ENCODE measurements around the gene NFIL3. TPM values are rescaled to one million over a fixed set of nuclear protein-coding genes. Genes with fewer than 3 reads are reported as not detected.

NFIL3 gene
- total RNA-seq, 4 donors from 2014 or later: 16.6 to 116 (median 27.9) TPM

GRCh38 chr9:91422758-91423711 is 597 bp downstream of the NFIL3 start:
- Histone ChIP-seq H3K4me1 (peaks cover 15 to 59% (median 51%) of the 10 kb centered on the region in 4 donors), H3K27me3 (no peaks in the 10 kb centered on the region), H3K36me3 (no peaks in the 10 kb centered on the region), H3K9me3 (no peaks in the 10 kb centered on the region), H3K4me3 (peak overlapping the region; percentile 61 to 90 (median 82)), H3K27ac (replicated peaks in 1 of 4) (peak overlapping the region; percentile 91 to 99 (median 94))
- peak; percentile 95 for DNase-seq (ENCODE audit: extremely low spot score)
- under 1% methylated on average over 34 of the region's 76 CpGs for WGBS
- TF ChIP-seq EP300 (IDR thresholded peaks at IDR 0.05) (peak; percentile 88), POLR2AphosphoS5 (IDR thresholded peaks at IDR 0.05) (peak; percentile 72 to 86), POLR2A (IDR thresholded peaks at IDR 0.05; ENCODE audit: low read depth) (peak; percentile 42), CTCF (IDR thresholded peaks at IDR 0.05) (peak in 1 of 3 experiments; percentile 47)
- intact Hi-C loops (cut with DNase I): loop anchor here (2.0 to 5.0 kb wide), 2 partner anchors 61 to 230 kb away; partner anchors contain the start of gene AUH

- peak overlapping the region; percentile 61 to 90 (median 82) for H3K4me3 ChIP-seq
- no peaks in the 10 kb centered on the region for H3K27me3 ChIP-seq
- DNase-seq (ENCODE audit: extremely low spot score): no peak
- no peaks in the 10 kb centered on the region for H3K36me3 ChIP-seq
- TF ChIP-seq EP300 (IDR thresholded peaks at IDR 0.05) (no peak), POLR2AphosphoS5 (IDR thresholded peaks at IDR 0.05) (peak; percentile 17 to 40), CTCF (IDR thresholded peaks at IDR 0.05) (no peak)
- peaks cover 23 to 67% (median 59%) of the 10 kb centered on the region in 4 donors for H3K4me1 ChIP-seq
- no peaks in the 10 kb centered on the region for H3K9me3 ChIP-seq
- 2% methylated on average over 16 of the region's 16 CpGs for WGBS
- peak overlapping the region; percentile 91 to 99 (median 94) for H3K27ac ChIP-seq (replicated peaks in 1 of 4)
- intact Hi-C loops (cut with DNase I): loop anchor here (2.0 to 5.0 kb wide), 2 partner anchors 60 to 229 kb away; partner anchors contain the start of gene AUH
These were observed 1.5 kb downstream of the NFIL3 start for GRCh38 chr9:91421971-91422757.

DNA sequence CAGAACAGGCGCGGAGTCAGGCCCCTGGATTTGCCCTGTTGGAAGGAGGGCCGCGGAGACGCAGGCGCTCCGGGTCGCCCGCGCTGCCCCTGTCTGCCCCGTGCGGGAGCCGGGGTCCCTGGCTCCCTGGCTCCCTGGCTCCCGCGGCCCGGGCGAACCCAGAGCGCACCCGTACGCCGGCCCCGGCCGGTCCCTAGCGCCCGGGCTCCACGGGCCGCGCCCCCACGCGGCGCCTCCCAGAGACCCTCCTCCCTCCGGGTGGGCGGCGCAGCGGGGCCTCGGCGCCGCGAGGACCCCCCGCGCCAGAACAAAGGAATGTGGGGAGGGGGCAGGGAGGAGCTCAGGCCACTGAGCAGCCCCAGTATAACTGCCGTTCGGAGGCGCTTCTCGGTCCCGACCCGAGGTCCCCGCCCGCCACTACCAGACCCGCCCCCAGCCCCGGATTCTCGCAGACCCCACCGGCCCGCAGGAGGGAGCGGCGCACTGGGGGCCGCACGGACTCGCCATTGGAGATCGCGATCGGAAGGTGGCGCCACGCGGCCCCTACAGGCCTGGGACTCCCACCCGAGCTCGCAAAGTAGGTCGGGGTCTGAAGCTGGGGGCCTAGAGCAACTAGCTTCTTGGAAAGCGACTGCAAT is 2.4 kb downstream of the NFIL3 start:
- H3K9me3 ChIP-seq: no peaks in the 10 kb centered on the region
- H3K27me3 ChIP-seq: no peaks in the 10 kb centered on the region
- no peak for DNase-seq (ENCODE audit: extremely low spot score)
- TF ChIP-seq POLR2AphosphoS5 (IDR thresholded peaks at IDR 0.05) (peak in 1 of 2 donors; percentile 13), EP300 (IDR thresholded peaks at IDR 0.05) (no peak), CTCF (IDR thresholded peaks at IDR 0.05) (peak; percentile 32 to 47 (median 46)), POLR2A (IDR thresholded peaks at IDR 0.05; ENCODE audit: low read depth) (no peak)
- peaks cover 23 to 76% (median 65%) of the 10 kb centered on the region in 4 donors for H3K4me1 ChIP-seq
- H3K36me3 ChIP-seq: no peaks in the 10 kb centered on the region
- peak overlapping the region; percentile 91 to 99 (median 94) for H3K27ac ChIP-seq (replicated peaks in 1 of 4)
- WGBS: 2% methylated on average over 47 of the region's 69 CpGs
- intact Hi-C loops (cut with DNase I): loop anchor here (5.0 kb wide), 1 partner anchor 59 kb away; the partner anchor contains the start of gene AUH
- peak overlapping the region; percentile 61 to 90 (median 82) for H3K4me3 ChIP-seq

DNA sequence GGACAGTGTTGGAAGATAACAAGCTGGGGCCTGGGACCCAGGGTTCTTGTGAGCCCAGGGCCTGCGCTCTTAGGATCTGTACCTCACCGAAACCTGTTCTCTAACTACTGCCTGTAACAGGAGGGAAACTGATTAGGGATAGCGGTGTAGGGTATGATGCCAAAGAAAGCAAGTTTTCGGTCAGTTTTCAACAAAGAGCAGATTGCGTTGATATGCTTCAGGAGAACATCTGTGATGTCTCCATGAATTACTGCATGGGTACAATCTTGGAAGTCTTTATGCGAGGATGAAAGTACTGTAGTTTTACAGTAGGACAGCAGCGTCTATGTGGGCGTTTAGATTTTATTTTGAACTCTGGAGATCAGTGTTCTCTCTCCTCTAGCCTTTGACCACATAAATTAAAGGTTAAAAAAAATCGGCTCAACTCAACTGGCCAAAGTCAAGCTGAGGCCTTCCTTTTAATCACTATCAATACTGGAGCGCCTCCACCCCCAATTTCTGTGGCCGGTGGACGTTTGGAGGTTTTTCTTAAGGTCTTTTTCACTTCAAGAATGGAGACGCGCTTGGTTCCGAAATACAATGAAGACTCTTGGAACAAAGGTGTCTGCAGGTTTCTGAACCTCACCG is 3.0 kb downstream of the NFIL3 start:
- no peak for DNase-seq (ENCODE audit: extremely low spot score)
- peaks cover 27 to 78% (median 66%) of the 10 kb centered on the region in 4 donors for H3K4me1 ChIP-seq
- 55% methylated on average over 16 of the region's 16 CpGs for WGBS
- peak overlapping the region; percentile 91 to 99 (median 94) for H3K27ac ChIP-seq (replicated peaks in 1 of 4)
- no peaks in the 10 kb centered on the region for H3K36me3 ChIP-seq
- peak overlapping the region; percentile 61 to 90 (median 82) for H3K4me3 ChIP-seq
- intact Hi-C loops (cut with DNase I): loop anchor here (5.0 kb wide), 1 partner anchor 58 kb away; the partner anchor contains the start of gene AUH
- TF ChIP-seq CTCF (IDR thresholded peaks at IDR 0.05): no peak
- TF ChIP-seq POLR2A (IDR thresholded peaks at IDR 0.05; ENCODE audit: low read depth): no peak
- no peak for TF ChIP-seq EP300 (IDR thresholded peaks at IDR 0.05)
- TF ChIP-seq POLR2AphosphoS5 (IDR thresholded peaks at IDR 0.05): no peak
- no peaks in the 10 kb centered on the region for H3K9me3 ChIP-seq
- no peaks in the 10 kb centered on the region for H3K27me3 ChIP-seq

Data from esophagus muscularis mucosa (tissue), 4 donors.